Prostate gland (tissue), 2 donors: ENCODE results near the gene CD2AP. TPM values are rescaled to one million over a fixed set of nuclear protein-coding genes. Genes with fewer than 3 reads are reported as not detected.

Experiments used
- DNase-seq: peaks from one replicate; pipeline ENCODE4 v3.0.0-alpha.2; 2019; ENCODE audit warnings: low spot score
- H3K27ac ChIP-seq, 2 donors: fragments of 200-600 bp; sonication (generic); 2 replicates each; pipeline ENCODE4 v1.5.1; 2017 to 2019
- H3K27me3 ChIP-seq: fragments of 200-600 bp; sonication (generic); replicated peaks from 2 replicates; pipeline ENCODE4 v1.5.1; 2019; ENCODE audit not compliant: insufficient read depth
- H3K36me3 ChIP-seq, 2 donors: fragments of 200-600 bp; sonication (generic); 1 replicate in 1 of 2; 2 replicates in 1 of 2; pipeline versions ENCODE4 v1.5.1 to v1.8.1; 2017 to 2019
- H3K4me1 ChIP-seq: fragments of 200-600 bp; sonication (generic); replicated peaks from 2 replicates; pipeline ENCODE4 v1.5.1; 2019
- H3K4me3 ChIP-seq, 2 donors: fragments of 200-600 bp; sonication (generic); 2 replicates each; pipeline ENCODE4 v1.5.1; 2017 to 2019
- H3K9me3 ChIP-seq: fragments of 200-600 bp; sonication (generic); 2 replicates; pipeline ENCODE4 v1.5.1; 2017
- CTCF ChIP-seq, 4 experiments: fragments of 200-600 bp in 2 of 4; fragments of 450-650 bp in 2 of 4; sonication (generic) in 2 of 4; IDR thresholded peaks; 1 replicate in 3 of 4; 2 replicates in 1 of 4; pipeline ENCODE4 v1.5.1; 2016 to 2019; ENCODE audit warnings: antibody characterized with exemption in 4 of 4, mild to moderate bottlenecking in 2 of 4, moderate library complexity in 2 of 4
- POLR2A ChIP-seq: fragments of 450-650 bp; IDR thresholded peaks from one replicate; pipeline ENCODE4 v1.6.1; 2016; ENCODE audit warnings: antibody characterized with exemption, mild to moderate bottlenecking
- POLR2AphosphoS5 ChIP-seq: sonication (generic); formaldehyde crosslinking; IDR thresholded peaks from one replicate; pipeline ENCODE4 v1.6.1; 2017; ENCODE audit warnings: antibody characterized with exemption
- WGBS: methylation state at CpG from one replicate; pipeline ENCODE4 v1.1.5; 2018; 5-methylcytosine and 5-hydroxymethylcytosine counted together
- intact Hi-C: fragments of 100-400 bp; cut with DNase I; formaldehyde crosslinking; loops from one replicate; pipeline ENCODE4 v1.14.2; 2022
- total RNA-seq, 2 donors: library from RNA; depleted of rRNA; stranded (reverse); fragments of >200 nt; gene quantifications; one replicate each; pipeline ENCODE4 v1.1.0, GENCODE V29; 2016

Gene CD2AP
- total RNA-seq, 2 donors from 2014 or later, result 30.3 to 33.6 TPM

GRCh38 chr6:47520282-47520681 lies 42.7 kb downstream of the CD2AP start:
- 94% methylated on average over 6 of the region's 6 CpGs for WGBS

GRCh38 chr6:47521961-47522360 lies 44.4 kb downstream of the CD2AP start:
- Histone ChIP-seq H3K4me1 (no peaks in the 10 kb centered on the region), H3K27ac (no peak overlapping the region), H3K36me3 (no peaks in the 10 kb centered on the region), H3K4me3 (no peak overlapping the region), H3K9me3 (no peaks in the 10 kb centered on the region), H3K27me3 (no peaks in the 10 kb centered on the region)
- intact Hi-C loops, result no loop called here
- no peak for TF ChIP-seq CTCF (IDR thresholded peaks at IDR 0.05)
- TF ChIP-seq POLR2A, result no peak
- TF ChIP-seq POLR2AphosphoS5, result no peak
- WGBS, result 97% methylated on average over 6 of the region's 6 CpGs
- DNase-seq, result no peak

More at GRCh38 chr6:47520282-47520681, 42.7 kb downstream of the CD2AP start:
- intact Hi-C loops, result no loop called here
- H3K27me3 ChIP-seq, result no peaks in the 10 kb centered on the region
- no peaks in the 10 kb centered on the region for H3K36me3 ChIP-seq
- no peak for DNase-seq
- H3K4me3 ChIP-seq, result no peak overlapping the region
- H3K4me1 ChIP-seq, result no peaks in the 10 kb centered on the region
- H3K27ac ChIP-seq, result no peak overlapping the region
- TF ChIP-seq CTCF (IDR thresholded peaks at IDR 0.05) (no peak), POLR2AphosphoS5 (no peak), POLR2A (no peak)
- no peaks in the 10 kb centered on the region for H3K9me3 ChIP-seq

GRCh38 chr6:47524136-47524845 lies 46.7 kb downstream of the CD2AP start:
- Histone ChIP-seq H3K4me3 (no peak overlapping the region), H3K4me1 (no peaks in the 10 kb centered on the region), H3K9me3 (no peaks in the 10 kb centered on the region), H3K27ac (no peak overlapping the region), H3K27me3 (no peaks in the 10 kb centered on the region), H3K36me3 (no peaks in the 10 kb centered on the region)
- TF ChIP-seq POLR2A (no peak), CTCF (IDR thresholded peaks at IDR 0.05) (no peak), POLR2AphosphoS5 (no peak)
- intact Hi-C loops, result no loop called here
- WGBS, result 87% methylated on average over 3 of the region's 3 CpGs
- DNase-seq, result no peak

GRCh38 chr6:47525330-47526057 lies 47.9 kb downstream of the CD2AP start:
- WGBS, result 60% methylated on average over 2 of the region's 2 CpGs
- H3K27me3 ChIP-seq, result no peaks in the 10 kb centered on the region
- H3K36me3 ChIP-seq, result no peaks in the 10 kb centered on the region
- no peak overlapping the region for H3K27ac ChIP-seq
- no peak overlapping the region for H3K4me3 ChIP-seq
- no peak for DNase-seq
- H3K4me1 ChIP-seq, result no peaks in the 10 kb centered on the region
- TF ChIP-seq POLR2AphosphoS5 (no peak), POLR2A (no peak), CTCF (IDR thresholded peaks at IDR 0.05) (no peak)
- H3K9me3 ChIP-seq, result no peaks in the 10 kb centered on the region
- intact Hi-C loops, result no loop called here

- TF ChIP-seq CTCF (IDR thresholded peaks at IDR 0.05), result no peak
- no peak for TF ChIP-seq POLR2AphosphoS5
- TF ChIP-seq POLR2A, result no peak
- no peaks in the 10 kb centered on the region for H3K36me3 ChIP-seq
- no peak overlapping the region for H3K27ac ChIP-seq
- H3K27me3 ChIP-seq, result no peaks in the 10 kb centered on the region
- intact Hi-C loops, result no loop called here
- no peaks in the 10 kb centered on the region for H3K4me1 ChIP-seq
- DNase-seq, result no peak
- H3K4me3 ChIP-seq, result no peak overlapping the region
- H3K9me3 ChIP-seq, result no peaks in the 10 kb centered on the region
These were observed 49.7 kb downstream of the CD2AP start for GRCh38 chr6:47527274-47527673.
